ENCODE data around the gene CYB5D1.

The CYB5D1 gene

GRCh38 chr17:7885367-7886226 is 27.8 kb downstream of the CYB5D1 start:
- DNase-seq (ENCODE audit: low spot score), result peak; percentile 83

GRCh38 chr17:7886227-7887037 is 28.6 kb downstream of the CYB5D1 start:
- DNase-seq (ENCODE audit: low spot score), result peak; percentile 77

DNA sequence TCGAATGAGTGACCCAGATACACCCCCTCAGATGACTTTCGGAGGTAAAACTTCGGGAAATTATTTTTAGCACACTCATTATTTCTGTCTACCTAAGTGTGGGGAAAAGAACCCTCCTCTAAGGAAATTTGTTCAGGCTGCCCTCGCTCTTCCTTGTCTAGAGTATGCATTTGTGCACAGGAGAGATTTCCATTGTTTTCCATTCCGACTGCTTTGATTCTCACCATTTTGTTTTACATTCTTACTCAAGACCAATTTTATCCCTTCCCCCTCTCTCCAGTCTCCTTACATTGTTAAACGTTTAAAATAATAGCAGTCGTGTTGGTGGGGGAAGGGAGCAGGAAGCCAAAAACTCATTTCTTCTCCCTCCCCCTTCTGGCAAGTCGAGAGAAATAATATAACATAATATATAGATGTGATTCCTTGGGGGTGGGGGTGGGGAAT is 29.3 kb downstream of the CYB5D1 start:
- no peak for DNase-seq (ENCODE audit: low spot score)

- peak; percentile 90 for DNase-seq (ENCODE audit: low spot score)
These were observed 29.8 kb downstream of the CYB5D1 start for GRCh38 chr17:7887482-7888183.

DNA sequence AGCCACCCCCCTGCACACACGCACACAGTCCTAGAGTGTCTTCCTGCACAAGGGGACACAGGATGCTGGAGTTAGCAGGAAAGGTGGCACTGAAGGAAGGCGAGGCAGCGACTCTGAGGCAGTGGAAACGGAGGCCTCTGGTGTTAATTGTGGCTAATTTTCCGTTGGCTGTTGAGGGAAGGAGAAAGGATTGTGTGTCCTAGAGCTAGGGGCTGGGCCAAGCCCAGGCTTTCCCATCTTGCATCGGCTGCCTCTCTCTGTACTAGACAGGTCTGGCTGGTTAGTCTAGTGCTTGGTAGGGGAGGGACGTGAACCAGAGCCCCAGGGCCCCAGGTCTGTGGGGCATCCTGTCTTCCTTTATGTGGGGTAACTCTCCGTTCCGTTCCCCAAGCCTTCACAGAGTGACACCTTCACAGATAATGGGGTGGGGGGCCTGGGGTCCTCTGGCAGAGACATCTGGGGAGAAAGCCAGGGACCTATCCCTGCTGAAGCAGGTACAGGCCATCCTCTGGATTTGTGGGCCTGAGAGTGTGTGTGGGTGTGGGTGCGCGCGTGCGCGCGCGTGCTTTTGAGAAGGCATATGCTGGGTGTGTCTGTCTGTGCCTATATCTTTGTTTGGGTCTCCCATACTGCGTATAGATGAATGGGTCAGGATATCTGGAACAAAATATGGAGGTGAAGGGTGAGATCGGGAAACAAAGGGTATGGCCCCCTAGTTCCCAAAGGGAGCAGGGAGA is 30.5 kb downstream of the CYB5D1 start, which contains the start of gene CHD3:
Gene CHD3 (plus strand): TSS at position 606 of the 737 bp plus-strand sequence. CDS start 212 bp downstream, outside the sequence.
- DNase-seq (ENCODE audit: low spot score), result no peak

- DNase-seq (ENCODE audit: low spot score), result peak; percentile 87
These were observed 31.6 kb downstream of the CYB5D1 start for GRCh38 chr17:7889166-7889955.

- DNase-seq (ENCODE audit: low spot score), result peak; percentile 24
These were observed 35.5 kb downstream of the CYB5D1 start for GRCh38 chr17:7893187-7893880.

DNA sequence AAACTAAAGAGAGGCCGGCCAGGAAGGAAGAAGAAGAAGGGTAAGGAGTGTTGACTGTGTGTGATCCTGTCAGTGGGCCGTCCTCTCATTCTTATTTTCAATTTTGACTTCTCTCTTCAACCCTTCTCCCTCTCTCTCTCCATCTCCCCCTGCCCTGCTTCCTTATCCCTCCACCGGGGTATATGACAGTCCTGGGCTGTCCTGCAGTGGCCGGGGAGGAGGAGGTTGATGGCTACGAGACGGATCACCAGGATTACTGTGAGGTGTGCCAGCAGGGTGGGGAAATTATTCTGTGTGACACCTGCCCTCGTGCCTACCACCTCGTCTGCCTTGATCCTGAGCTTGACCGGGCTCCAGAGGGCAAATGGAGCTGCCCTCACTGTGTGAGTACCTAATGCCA is 36.4 kb downstream of the CYB5D1 start:
- peak; percentile 34 for DNase-seq (ENCODE audit: low spot score)

DNA sequence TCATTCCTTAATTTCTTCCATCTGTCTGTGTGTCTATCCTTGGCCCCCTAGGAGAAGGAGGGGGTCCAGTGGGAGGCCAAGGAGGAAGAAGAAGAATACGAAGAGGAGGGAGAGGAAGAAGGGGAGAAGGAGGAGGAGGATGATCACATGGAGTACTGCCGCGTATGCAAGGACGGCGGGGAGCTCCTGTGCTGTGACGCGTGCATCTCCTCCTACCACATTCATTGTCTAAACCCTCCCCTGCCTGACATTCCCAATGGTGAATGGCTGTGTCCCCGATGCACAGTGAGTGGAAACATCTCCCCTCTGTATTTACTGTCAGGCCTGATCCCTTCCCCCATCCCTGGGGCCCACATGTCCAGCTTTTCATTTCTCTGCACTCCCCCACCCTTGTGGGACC is 37.1 kb downstream of the CYB5D1 start:
- peak; percentile 39 for DNase-seq (ENCODE audit: low spot score)

- DNase-seq (ENCODE audit: low spot score), result peak; percentile 28
These were observed 39.3 kb downstream of the CYB5D1 start for GRCh38 chr17:7897090-7897489.

DNA sequence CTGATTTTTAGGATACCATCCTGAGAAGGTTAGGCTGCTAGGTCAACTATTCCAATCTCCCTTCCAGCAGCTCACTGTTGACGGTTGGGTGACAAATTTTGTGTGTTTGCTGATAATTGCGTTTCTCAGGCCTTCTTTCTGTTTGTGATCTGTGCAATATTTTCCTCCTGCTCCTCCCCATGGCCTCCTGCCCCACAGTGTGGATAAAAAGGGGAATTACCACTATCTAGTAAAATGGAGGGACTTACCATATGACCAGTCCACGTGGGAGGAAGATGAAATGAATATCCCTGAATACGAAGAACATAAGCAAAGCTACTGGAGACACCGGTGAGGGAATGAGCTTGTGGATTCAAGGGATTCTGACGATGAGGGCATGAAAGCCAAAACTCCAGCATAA is 40.0 kb downstream of the CYB5D1 start:
- DNase-seq (ENCODE audit: low spot score), result peak; percentile 16

DNA sequence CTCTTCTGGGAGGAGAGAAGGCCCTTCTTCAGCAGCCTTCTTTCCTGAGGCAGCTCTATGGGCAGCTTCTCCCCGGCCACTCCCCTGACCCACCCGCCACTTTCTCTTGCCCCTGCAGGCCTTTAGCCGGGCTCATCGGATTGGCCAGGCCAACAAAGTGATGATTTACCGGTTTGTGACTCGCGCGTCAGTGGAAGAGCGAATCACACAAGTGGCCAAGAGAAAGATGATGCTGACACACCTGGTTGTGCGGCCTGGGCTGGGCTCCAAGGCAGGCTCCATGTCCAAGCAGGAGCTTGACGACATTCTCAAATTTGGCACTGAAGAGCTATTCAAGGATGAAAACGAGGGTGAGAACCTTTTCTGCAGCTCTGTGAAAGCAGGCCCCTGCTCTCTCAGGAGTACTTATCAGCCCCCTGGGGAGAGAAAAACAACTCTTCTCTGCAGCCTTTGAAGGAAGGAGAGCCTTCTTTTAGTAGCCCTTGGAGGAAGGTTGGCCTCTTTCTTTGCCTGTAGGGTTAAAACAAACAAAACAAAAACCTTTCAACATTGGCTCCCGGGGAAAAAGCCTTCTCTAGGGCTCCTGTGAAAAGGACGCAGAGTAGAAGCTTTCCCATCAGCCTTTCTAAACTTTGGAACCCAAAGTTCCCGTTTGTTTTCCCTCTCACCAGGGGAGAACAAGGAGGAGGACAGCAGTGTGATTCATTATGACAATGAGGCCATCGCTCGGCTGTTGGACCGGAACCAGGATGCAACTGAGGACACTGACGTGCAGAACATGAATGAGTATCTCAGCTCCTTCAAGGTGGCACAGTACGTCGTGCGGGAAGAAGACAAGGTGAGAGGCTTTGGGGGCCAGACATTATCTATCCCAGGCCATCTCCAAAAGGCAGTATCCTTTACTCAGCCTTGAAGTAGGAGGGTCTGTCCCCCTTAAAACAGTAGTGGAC is 45.6 kb downstream of the CYB5D1 start:
- DNase-seq (ENCODE audit: low spot score), result no peak

GRCh38 chr17:7909089-7909488 is 51.3 kb downstream of the CYB5D1 start:
- DNase-seq (ENCODE audit: low spot score), result no peak

- DNase-seq (ENCODE audit: low spot score), result no peak
These were observed 52.5 kb downstream of the CYB5D1 start for GRCh38 chr17:7910281-7910680.

DNA sequence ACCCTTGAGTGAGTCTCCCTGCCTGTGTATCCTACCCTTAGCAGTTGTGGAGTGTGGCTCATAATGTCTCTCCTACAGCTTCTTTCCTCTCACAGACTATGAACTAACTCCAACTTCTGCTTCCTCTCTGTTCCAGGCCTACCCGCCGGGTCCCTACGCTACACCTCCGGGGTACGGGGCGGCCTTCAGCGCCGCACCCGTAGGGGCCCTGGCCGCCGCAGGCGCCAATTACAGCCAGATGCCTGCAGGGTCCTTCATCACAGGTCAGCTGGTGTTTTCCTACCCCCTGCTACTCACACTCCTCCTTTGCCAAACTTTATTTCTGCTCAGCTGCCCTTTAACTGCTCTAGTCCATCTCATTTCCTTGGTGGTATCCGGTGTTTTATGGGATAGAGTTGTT is 52.9 kb downstream of the CYB5D1 start:
- DNase-seq (ENCODE audit: low spot score), result no peak

DNA sequence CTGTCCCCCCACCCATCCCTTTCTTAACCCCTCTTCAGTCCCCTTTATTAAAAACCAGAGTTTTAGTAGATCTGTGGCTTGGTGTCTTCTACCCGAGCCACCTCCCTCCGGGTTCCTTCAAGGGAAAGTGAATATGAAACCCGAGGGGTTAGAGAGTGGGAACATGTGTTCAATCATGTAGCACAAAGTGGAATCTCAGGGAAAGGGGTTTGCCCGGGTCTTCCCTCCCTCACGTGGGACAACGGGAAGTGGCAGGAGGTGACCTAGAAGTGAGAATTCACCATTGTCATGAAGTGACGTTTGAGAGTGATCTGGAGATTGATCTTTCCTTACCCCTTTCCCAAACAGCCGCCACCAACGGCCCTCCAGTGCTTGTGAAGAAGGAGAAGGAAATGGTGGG is 53.3 kb downstream of the CYB5D1 start:
- DNase-seq (ENCODE audit: low spot score), result no peak

Data from ecto neural progenitor cell (in vitro differentiated cells).